Osteocyte (in vitro differentiated cells): ENCODE results near the gene NT5C1A. TPM values are rescaled to one million over a fixed set of nuclear protein-coding genes. Genes with fewer than 3 reads are reported as not detected.
A peak's percentile ranks its signal among the peaks of the same experiment; 100 is the strongest.

Source experiments
- DNase-seq: peaks from one replicate; pipeline ENCODE4 v3.0.0; 2021; ENCODE audit warnings: mixed read lengths; ENCODE audit not compliant: unreplicated experiment; ENCODE audit errors: extremely low spot score
- H3K27ac Mint-ChIP-seq: one replicate; pipeline ENCODE4 v1.8.0; 2021; ENCODE audit warnings: mild to moderate bottlenecking, mixed read lengths; ENCODE audit not compliant: unreplicated experiment
- H3K27me3 Mint-ChIP-seq: one replicate; pipeline ENCODE4 v1.8.0; 2021; ENCODE audit warnings: mixed read lengths; ENCODE audit not compliant: unreplicated experiment
- H3K36me3 Mint-ChIP-seq: one replicate; pipeline ENCODE4 v1.8.0; 2021; ENCODE audit warnings: mixed read lengths; ENCODE audit not compliant: unreplicated experiment
- H3K4me1 Mint-ChIP-seq: one replicate; pipeline ENCODE4 v1.8.0; 2021; ENCODE audit warnings: mixed read lengths; ENCODE audit not compliant: unreplicated experiment
- H3K4me3 Mint-ChIP-seq: one replicate; pipeline ENCODE4 v1.8.0; 2021; ENCODE audit warnings: mild to moderate bottlenecking, moderate library complexity, mixed read lengths; ENCODE audit not compliant: unreplicated experiment
- H3K9me3 Mint-ChIP-seq: one replicate; pipeline ENCODE4 v1.8.0; 2021; ENCODE audit warnings: mixed read lengths; ENCODE audit not compliant: unreplicated experiment
- total RNA-seq: library from RNA; stranded (reverse); gene quantifications from 2 replicates; pipeline ENCODE4 v1.2.1, GENCODE V29; 2021
- TF ChIP-seq, protein P1 (sequence below): fragments of 200-600 bp; sonication (generic); IDR thresholded peaks from 2 replicates; pipeline ENCODE4 v1.5.0; 2021; ENCODE audit warnings: antibody characterized with exemption, mild to moderate bottlenecking, moderate library complexity

Gene NT5C1A
- total RNA-seq, 1 donor from 2014 or later: not detected

DNA sequence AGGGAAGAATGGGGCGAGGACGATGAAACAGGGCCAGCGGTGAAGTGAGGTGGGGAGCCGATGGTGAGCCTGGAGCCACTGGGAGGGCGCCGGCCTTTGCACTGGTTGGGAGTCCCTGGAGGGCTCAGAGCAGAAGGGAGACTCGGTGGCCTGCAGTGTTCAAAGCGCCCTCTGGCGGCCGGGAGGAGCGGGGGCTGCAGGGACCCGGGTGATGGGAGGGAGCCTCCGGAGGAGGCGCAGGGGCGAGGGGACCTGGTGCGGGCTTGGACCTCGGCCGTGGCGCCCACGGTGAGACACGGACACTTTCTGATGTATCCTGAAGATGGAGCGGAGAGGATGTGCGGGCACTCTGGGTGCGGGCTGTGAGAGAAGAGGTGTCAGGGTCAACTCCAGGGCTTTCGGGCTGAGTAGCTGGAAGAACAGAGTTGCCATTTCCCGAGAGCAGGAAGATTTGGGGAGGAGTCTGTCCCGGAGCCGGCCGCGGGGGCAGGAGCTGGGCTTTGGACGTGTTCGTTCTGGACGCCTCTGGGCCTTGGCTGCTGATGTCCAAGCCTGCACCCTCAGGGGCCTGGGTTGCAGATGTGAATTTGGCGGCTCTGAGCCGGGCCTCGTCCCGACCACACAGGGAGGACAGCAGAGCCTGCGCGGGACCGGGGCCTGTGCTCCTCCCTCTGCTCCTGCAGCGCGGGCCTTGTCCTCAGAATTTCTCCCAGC, 62.1 kb downstream of the NT5C1A start:
- Mint-ChIP-seq H3K27me3 (peaks cover 3% of the 10 kb centered on the region), H3K4me3 (no peak overlapping the region), H3K27ac (no peak overlapping the region), H3K36me3 (no peaks in the 10 kb centered on the region), H3K9me3 (no peaks in the 10 kb centered on the region), H3K4me1 (peaks cover 5% of the 10 kb centered on the region)
- DNase-seq: peak; percentile 88
- TF ChIP-seq, protein P1, sequence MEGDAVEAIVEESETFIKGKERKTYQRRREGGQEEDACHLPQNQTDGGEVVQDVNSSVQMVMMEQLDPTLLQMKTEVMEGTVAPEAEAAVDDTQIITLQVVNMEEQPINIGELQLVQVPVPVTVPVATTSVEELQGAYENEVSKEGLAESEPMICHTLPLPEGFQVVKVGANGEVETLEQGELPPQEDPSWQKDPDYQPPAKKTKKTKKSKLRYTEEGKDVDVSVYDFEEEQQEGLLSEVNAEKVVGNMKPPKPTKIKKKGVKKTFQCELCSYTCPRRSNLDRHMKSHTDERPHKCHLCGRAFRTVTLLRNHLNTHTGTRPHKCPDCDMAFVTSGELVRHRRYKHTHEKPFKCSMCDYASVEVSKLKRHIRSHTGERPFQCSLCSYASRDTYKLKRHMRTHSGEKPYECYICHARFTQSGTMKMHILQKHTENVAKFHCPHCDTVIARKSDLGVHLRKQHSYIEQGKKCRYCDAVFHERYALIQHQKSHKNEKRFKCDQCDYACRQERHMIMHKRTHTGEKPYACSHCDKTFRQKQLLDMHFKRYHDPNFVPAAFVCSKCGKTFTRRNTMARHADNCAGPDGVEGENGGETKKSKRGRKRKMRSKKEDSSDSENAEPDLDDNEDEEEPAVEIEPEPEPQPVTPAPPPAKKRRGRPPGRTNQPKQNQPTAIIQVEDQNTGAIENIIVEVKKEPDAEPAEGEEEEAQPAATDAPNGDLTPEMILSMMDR: peak; percentile 61

Other genes with a start within 250 kb of the NT5C1A start
- not detected in 2 replicates for gene BMP8A, start 180.5 kb downstream of the NT5C1A start, total RNA-seq
- 247 and 263 TPM in 2 replicates for gene PABPC4, start 95.3 kb downstream of the NT5C1A start, total RNA-seq
- 1.3 and 1.4 TPM in 2 replicates for gene HEYL, start 32.5 kb downstream of the NT5C1A start, total RNA-seq
- not detected in 2 replicates for gene HPCAL4, start 19.3 kb upstream of the NT5C1A start, total RNA-seq
- gene PPIE, start 66.8 kb upstream of the NT5C1A start, total RNA-seq: 38.4 and 40.8 TPM in 2 replicates
- gene OXCT2, start 99.2 kb upstream of the NT5C1A start, total RNA-seq: 0.18 TPM in 1 of 2 replicates, not detected in the other
- 0.08 TPM in 1 of 2 replicates, not detected in the other for gene BMP8B, start 116.8 kb upstream of the NT5C1A start, total RNA-seq
- 13.5 and 15.8 TPM in 2 replicates for gene TRIT1, start 211.4 kb upstream of the NT5C1A start, total RNA-seq
- gene MYCL, start 229.8 kb upstream of the NT5C1A start, total RNA-seq: 0.21 TPM in 1 of 2 replicates, not detected in the other